ENCODE measurements around the gene KLHL6.

KLHL6 gene

GRCh38 chr3:183551930-183552329 is 3.6 kb downstream of the KLHL6 start:
- no peak overlapping the region for H3K4me3 ChIP-seq (ENCODE audit: low read depth, low read length)

GRCh38 chr3:183548262-183548769 is 7.2 kb downstream of the KLHL6 start:
- TF ChIP-seq CTCF (IDR thresholded peaks at IDR 0.05; ENCODE audit: low read depth, low read length): no peak
- no peak overlapping the region for H3K4me3 ChIP-seq (ENCODE audit: low read depth, low read length)

More at GRCh38 chr3:183551930-183552329, 3.6 kb downstream of the KLHL6 start:
- no peak for TF ChIP-seq CTCF (IDR thresholded peaks at IDR 0.05; ENCODE audit: low read depth, low read length)

GRCh38 chr3:183546625-183547024 is 8.9 kb downstream of the KLHL6 start:
- no peak for TF ChIP-seq CTCF (IDR thresholded peaks at IDR 0.05; ENCODE audit: low read depth, low read length)
- H3K4me3 ChIP-seq (ENCODE audit: low read depth, low read length): no peak overlapping the region

- no peak for TF ChIP-seq CTCF (IDR thresholded peaks at IDR 0.05; ENCODE audit: low read depth, low read length)
- no peak overlapping the region for H3K4me3 ChIP-seq (ENCODE audit: low read depth, low read length)
Observed at GRCh38 chr3:183545708-183546107, 9.8 kb downstream of the KLHL6 start.

GRCh38 chr3:183542355-183542754 is 13.2 kb downstream of the KLHL6 start:
- TF ChIP-seq CTCF (IDR thresholded peaks at IDR 0.05; ENCODE audit: low read depth, low read length): no peak

GRCh38 chr3:183541738-183542137 is 13.8 kb downstream of the KLHL6 start:
- TF ChIP-seq CTCF (IDR thresholded peaks at IDR 0.05; ENCODE audit: low read depth, low read length): no peak
- no peak overlapping the region for H3K4me3 ChIP-seq (ENCODE audit: low read depth, low read length)

More at GRCh38 chr3:183542355-183542754, 13.2 kb downstream of the KLHL6 start:
- no peak overlapping the region for H3K4me3 ChIP-seq (ENCODE audit: low read depth, low read length)

- TF ChIP-seq CTCF (IDR thresholded peaks at IDR 0.05; ENCODE audit: low read depth, low read length): no peak
- H3K4me3 ChIP-seq (ENCODE audit: low read depth, low read length): no peak overlapping the region
Observed at GRCh38 chr3:183541235-183541655, 14.3 kb downstream of the KLHL6 start.

Measured in WI38 (cell line).